Thoracic aorta (tissue), 2 donors: ENCODE data around the gene BANP. TPM values are rescaled to one million over a fixed set of nuclear protein-coding genes. Genes with fewer than 3 reads are reported as not detected.
"Not testable (repeated sequence)": the region's sequence is repeated elsewhere in the genome, so short reads cannot be mapped to it uniquely, and the experiment has no call there.

Experiments used
- ATAC-seq: fragments of 150-250 bp; one replicate; pipeline ENCODE4 v1.8.0; 2017; ENCODE audit warnings: low read depth; ENCODE audit not compliant: insufficient number of reproducible peaks, low FRiP score
- DNase-seq: peaks from one replicate; pipeline ENCODE4 v3.0.0-alpha.2; 2020; ENCODE audit warnings: low spot score
- H3K27ac ChIP-seq, 2 donors: fragments of 200-600 bp; sonication (generic); 1 replicate in 1 of 2; 2 replicates in 1 of 2; pipeline ENCODE4 v1.5.1; 2016; ENCODE audit warnings: mild to moderate bottlenecking in 2 of 2, moderate library complexity in 2 of 2
- H3K27me3 ChIP-seq: fragments of 200-600 bp; sonication (generic); replicated peaks from 2 replicates; pipeline ENCODE4 v1.6.0; 2016; ENCODE audit warnings: mild to moderate bottlenecking; ENCODE audit not compliant: insufficient read depth
- H3K36me3 ChIP-seq: fragments of 200-600 bp; sonication (generic); one replicate; pipeline ENCODE4 v1.5.1; 2016
- H3K4me1 ChIP-seq, 2 donors: fragments of 200-600 bp; sonication (generic); 1 replicate in 1 of 2; 2 replicates in 1 of 2; pipeline versions ENCODE4 v1.5.1 to v1.6.0; 2016; ENCODE audit warnings: low read depth in 2 of 2, mild to moderate bottlenecking in 1 of 2; ENCODE audit not compliant: control insufficient read depth in 1 of 2
- H3K4me3 ChIP-seq: fragments of 200-600 bp; sonication (generic); 2 replicates; pipeline ENCODE4 v1.5.1; 2016; ENCODE audit warnings: mild to moderate bottlenecking
- H3K9me3 ChIP-seq: fragments of 200-600 bp; sonication (generic); 2 replicates; pipeline ENCODE4 v1.5.1; 2016
- total RNA-seq, 2 donors: library from RNA; depleted of rRNA; stranded (reverse); fragments of >200 nt; gene quantifications; one replicate each; pipeline versions ENCODE4 v1.1.0 to v1.2.3, GENCODE V29; 2016
- TF ChIP-seq, protein P1 (sequence below): fragments of 200-600 bp; sonication (generic); IDR thresholded peaks from one replicate; pipeline ENCODE4 v1.5.1; 2019; ENCODE audit warnings: antibody characterized with exemption

The BANP gene
- total RNA-seq, 2 donors from 2014 or later: 18.6 to 21.8 TPM

DNA sequence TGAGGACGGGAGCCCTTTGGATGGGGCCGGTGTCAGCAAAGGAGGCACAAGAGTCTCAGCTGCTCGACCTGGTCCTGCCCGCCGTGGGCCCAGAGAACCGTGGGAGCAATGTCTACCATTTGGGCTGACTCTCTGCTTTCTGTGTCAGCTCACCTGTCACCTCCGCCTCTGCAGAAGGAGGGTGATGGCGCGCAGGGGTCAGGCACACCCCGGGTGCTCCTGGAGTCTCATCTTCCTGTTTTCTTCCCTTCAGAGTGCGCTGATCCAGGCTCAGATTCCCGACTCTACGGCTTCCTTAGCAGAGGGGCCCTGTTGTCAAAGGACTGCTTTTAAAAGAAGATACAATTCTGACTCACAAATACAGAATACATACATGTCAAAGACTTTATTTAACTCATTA lies 167.1 kb downstream of the BANP start:
- H3K27ac ChIP-seq: no peak overlapping the region
- no peaks in the 10 kb centered on the region for H3K9me3 ChIP-seq
- no peaks in the 10 kb centered on the region for H3K36me3 ChIP-seq
- H3K4me3 ChIP-seq: no peak overlapping the region
- DNase-seq (no peak), ATAC-seq (no peak)
- TF ChIP-seq, protein P1, sequence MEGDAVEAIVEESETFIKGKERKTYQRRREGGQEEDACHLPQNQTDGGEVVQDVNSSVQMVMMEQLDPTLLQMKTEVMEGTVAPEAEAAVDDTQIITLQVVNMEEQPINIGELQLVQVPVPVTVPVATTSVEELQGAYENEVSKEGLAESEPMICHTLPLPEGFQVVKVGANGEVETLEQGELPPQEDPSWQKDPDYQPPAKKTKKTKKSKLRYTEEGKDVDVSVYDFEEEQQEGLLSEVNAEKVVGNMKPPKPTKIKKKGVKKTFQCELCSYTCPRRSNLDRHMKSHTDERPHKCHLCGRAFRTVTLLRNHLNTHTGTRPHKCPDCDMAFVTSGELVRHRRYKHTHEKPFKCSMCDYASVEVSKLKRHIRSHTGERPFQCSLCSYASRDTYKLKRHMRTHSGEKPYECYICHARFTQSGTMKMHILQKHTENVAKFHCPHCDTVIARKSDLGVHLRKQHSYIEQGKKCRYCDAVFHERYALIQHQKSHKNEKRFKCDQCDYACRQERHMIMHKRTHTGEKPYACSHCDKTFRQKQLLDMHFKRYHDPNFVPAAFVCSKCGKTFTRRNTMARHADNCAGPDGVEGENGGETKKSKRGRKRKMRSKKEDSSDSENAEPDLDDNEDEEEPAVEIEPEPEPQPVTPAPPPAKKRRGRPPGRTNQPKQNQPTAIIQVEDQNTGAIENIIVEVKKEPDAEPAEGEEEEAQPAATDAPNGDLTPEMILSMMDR: no peak
- no peaks in the 10 kb centered on the region for H3K4me1 ChIP-seq
- H3K27me3 ChIP-seq: no peaks in the 10 kb centered on the region

DNA sequence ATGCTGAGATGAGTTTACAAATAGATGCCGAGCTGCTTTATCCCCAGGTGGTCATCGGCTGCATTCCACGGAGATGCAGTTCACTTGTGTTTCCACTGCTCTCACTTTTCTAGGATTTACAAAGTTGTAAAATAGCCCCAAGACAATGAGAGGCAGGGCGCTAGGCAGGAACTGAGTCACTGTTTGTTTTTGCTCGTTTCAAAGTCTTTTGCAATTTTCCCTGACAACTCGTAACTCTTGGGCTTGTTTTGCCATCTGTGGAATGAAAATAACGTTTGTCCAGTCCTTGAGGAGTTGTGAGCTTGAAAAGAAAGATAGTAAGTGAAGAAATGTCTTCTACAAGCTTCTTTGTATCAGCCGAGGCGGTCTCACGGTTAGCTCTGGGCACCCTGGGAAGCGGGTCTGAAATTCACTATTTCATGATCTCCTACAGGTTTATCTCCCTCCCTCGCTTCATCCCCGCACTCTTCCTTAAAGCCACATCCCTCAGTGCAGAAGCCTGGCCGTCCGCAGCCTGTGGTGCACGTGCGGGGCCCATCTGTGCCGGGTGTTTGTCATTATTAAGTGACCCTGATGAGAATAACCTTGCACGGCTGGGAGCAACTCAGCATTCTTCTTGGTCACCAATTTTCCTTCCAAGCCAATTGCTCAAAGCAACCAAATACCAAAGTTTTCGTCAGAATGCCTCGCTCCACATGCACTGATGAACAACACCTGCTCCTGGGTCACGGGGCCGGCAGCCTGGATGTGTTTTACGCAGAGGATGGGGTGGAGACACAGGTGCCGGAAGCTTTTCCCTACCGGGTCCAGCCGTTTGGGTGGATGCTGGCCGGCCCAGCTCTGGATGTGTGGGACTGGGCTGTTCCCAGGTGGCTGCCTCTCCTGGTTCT lies 167.9 kb downstream of the BANP start:
- ATAC-seq, DNase-seq, H3K4me3 ChIP-seq, H3K27ac ChIP-seq, H3K4me1 ChIP-seq, H3K27me3 ChIP-seq, H3K36me3 ChIP-seq, H3K9me3 ChIP-seq: not testable (repeated sequence)

DNA sequence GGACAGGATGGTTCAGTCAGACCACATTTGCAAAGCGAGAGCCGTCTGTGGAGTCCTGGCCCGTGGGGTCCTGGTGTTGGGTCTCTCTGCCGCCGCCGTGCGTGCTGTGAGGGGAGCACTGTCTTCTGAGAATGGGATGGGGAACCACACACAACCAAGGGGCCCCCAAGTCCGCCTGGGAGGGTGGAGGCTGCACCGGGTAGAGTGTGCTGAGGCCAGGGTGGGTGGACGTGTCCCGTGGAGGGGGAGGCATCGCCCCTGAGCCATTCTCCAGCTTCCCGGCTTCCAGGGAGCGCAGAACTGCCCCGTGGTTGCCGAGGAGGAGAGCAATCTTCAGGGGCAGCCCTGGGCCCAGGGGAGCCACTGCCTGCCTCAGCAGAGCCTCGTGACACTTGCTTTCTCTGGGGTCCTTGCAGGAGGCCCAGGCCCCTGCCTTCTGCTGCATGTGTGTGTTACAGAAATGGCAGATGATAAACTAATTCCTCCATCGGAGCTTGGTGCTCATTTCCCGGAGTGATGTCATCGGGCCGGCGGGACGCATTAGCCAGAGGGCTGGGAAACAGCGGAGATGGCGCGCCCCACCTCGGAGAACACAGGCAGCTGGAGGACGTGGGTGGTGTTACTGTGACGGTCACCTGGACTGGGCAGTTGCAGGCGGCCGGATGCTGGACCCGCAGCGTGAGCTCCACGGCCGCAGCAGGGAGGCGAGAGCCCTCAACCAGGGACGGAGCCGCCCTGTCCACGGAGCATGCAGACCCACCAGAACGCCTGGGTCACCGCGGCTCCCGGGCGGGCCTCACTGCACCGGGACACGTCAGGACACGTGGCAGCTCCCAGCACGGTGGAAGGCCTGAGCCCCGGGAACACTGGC lies 168.9 kb downstream of the BANP start:
- H3K4me1 ChIP-seq, H3K27ac ChIP-seq, H3K4me3 ChIP-seq, H3K9me3 ChIP-seq, DNase-seq, H3K27me3 ChIP-seq, ATAC-seq, H3K36me3 ChIP-seq: not testable (repeated sequence)

DNA sequence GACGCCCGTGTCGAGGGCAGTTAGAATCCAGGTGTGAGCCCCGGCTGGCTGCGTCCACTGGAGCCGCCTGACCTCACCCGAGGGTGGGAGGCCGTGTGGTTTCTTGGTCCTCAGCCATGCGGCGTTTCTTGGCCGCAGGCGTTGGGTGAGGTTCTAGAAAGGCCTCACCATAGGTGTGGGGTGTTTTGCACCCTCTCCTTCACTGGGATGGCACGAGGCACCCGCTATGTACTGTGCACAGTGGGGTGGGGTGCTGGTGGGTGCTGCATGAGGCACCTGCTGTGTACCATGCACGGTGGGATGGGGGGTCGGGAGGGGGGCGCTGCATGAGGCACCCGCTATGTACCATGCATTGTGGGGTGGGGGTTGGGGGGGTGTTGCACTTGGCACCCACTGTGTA lies 169.6 kb downstream of the BANP start:
- DNase-seq: no peak
- Histone ChIP-seq H3K27ac (no peak overlapping the region), H3K4me3 (no peak overlapping the region), H3K27me3 (no peaks in the 10 kb centered on the region), H3K4me1 (no peaks in the 10 kb centered on the region), H3K36me3 (no peaks in the 10 kb centered on the region), H3K9me3 (no peaks in the 10 kb centered on the region)
- TF ChIP-seq, protein P1: no peak
- ATAC-seq: no peak

DNA sequence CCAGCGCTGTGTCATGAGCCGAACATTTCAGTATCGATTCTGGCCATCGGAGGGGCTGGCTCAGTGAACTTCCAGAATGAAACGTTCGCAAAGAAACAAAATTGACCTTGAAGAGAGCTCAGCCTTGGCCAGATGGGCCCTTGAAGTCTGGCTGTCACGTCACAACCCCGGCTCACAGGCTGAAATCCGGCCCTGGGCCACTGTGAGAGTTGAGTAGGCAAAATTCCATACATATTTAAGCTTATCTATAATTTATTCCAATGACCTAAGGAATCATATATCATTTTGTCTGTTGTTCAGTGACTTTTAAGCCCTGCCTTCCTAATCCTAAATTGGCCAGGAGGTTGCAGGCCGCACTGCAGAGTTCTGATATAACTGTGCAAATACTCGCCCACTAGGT lies 170.2 kb downstream of the BANP start:
- H3K27me3 ChIP-seq, H3K9me3 ChIP-seq, ATAC-seq, H3K4me3 ChIP-seq, H3K4me1 ChIP-seq, H3K27ac ChIP-seq, DNase-seq, H3K36me3 ChIP-seq: not testable (repeated sequence)

DNA sequence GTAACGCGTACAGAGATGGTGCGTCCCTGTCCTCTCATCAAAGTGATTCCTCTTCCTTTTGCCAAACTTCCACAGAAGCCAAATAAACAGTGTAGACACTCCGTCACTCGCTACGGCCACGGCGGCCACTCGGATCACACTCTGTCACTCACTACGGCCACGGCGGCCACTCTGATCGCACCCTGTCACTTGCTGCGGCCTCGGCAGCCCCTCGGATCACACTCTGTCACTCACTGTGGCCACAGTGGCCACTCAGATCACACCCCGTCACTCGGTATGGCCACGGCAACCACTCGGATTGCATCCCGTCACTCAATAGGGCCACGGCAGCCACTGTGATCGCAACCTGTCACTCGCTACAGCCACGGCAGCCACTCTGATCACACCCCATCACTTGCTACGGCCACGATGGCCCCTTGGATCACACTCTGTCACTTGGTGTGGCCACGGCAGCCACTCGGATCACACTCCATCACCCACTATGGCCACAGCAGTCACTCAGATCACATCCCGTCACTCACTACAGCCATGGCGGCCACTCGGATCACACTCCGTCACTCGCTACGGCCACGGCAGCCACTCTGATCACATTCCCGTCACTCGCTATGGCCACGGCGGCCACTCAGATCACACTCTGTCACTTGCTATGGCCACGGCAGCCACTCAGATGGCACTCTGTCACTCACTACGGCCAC lies 170.8 kb downstream of the BANP start:
- no peaks in the 10 kb centered on the region for H3K27me3 ChIP-seq
- ATAC-seq: no peak
- H3K4me1 ChIP-seq: no peaks in the 10 kb centered on the region
- no peak overlapping the region for H3K27ac ChIP-seq
- TF ChIP-seq, protein P1: no peak
- H3K9me3 ChIP-seq: no peaks in the 10 kb centered on the region
- no peaks in the 10 kb centered on the region for H3K36me3 ChIP-seq
- H3K4me3 ChIP-seq: no peak overlapping the region
- DNase-seq: no peak

Other genes starting within 250 kb of the BANP start
- 10 to 100 TPM; 33.4 to 61.4 TPM for gene KLHDC4, start 185.4 kb upstream of the BANP start, total RNA-seq
- gene SLC7A5, start 81.9 kb upstream of the BANP start, total RNA-seq: 10 to 100 TPM in 1 of 2 donors, 1 to 10 TPM in 1; 2.7 to 33.7 TPM
- not detected for gene CA5A, start 14.9 kb upstream of the BANP start, total RNA-seq